Caco-2 (cell line): ENCODE measurements around the gene MACROD1. TPM values are rescaled to one million over a fixed set of nuclear protein-coding genes. Genes with fewer than 3 reads are reported as not detected.

Source experiments
- BruUV-seq: library from RNA; stranded (reverse); fragments of 400-500 nt; replicated peaks from 2 replicates; lab custom pipeline; 2021; lab: Mats Ljungman, UMichigan
- CTCF ChIA-PET: fragments of 300-600 bp; sonication (Branson Sonifier 250); formaldehyde crosslinking; loops from one replicate; lab custom pipeline; 2022; ENCODE audit warnings: antibody characterized with exemption; lab: Charles Lee
- POLR2A ChIA-PET: fragments of 300-600 bp; sonication (Branson Sonifier 250); formaldehyde crosslinking; loops from one replicate; lab custom pipeline; 2022; ENCODE audit warnings: antibody characterized with exemption; lab: Charles Lee
- DNase-seq, 2 experiments: peaks; one replicate each; pipeline versions ENCODE4 v3.0.0 to v3.0.0-alpha.2; 2020 to 2022
- H3K27me3 ChIP-seq: replicated peaks from 2 replicates; pipeline ENCODE4 v1.6.0; 2011; ENCODE audit warnings: low read length; ENCODE audit not compliant: control insufficient read depth, insufficient read depth
- H3K36me3 ChIP-seq: 2 replicates; pipeline ENCODE4 v1.5.1; 2011; ENCODE audit warnings: low read length; ENCODE audit not compliant: control insufficient read depth, insufficient read depth
- H3K4me1 ChIP-seq: fragments of 250-450 bp; sonication (Bioruptor Pico); 2 replicates; pipeline ENCODE4 v1.5.1; 2020; ENCODE audit warnings: mild to moderate bottlenecking
- H3K4me3 ChIP-seq: 2 replicates; pipeline ENCODE4 v1.5.1; 2011; ENCODE audit warnings: low read depth, mild to moderate bottlenecking, control low read depth, low read length
- H3K9me3 ChIP-seq: fragments of 250-450 bp; sonication (Bioruptor Pico); 2 replicates; pipeline ENCODE4 v1.5.1; 2020; ENCODE audit warnings: mild to moderate bottlenecking, moderate library complexity
- H3K27ac Mint-ChIP-seq: one replicate; pipeline ENCODE4 v1.8.0; 2022; ENCODE audit warnings: mixed read lengths; ENCODE audit not compliant: unreplicated experiment
- H3K27me3 Mint-ChIP-seq: one replicate; pipeline ENCODE4 v1.8.0; 2022; ENCODE audit warnings: mixed read lengths; ENCODE audit not compliant: insufficient read depth, unreplicated experiment
- H3K36me3 Mint-ChIP-seq: one replicate; pipeline ENCODE4 v1.8.0; 2022; ENCODE audit warnings: mild to moderate bottlenecking, mixed read lengths; ENCODE audit not compliant: insufficient read depth, unreplicated experiment
- H3K4me1 Mint-ChIP-seq: one replicate; pipeline ENCODE4 v1.8.0; 2022; ENCODE audit warnings: low read depth, mixed read lengths; ENCODE audit not compliant: unreplicated experiment
- H3K4me3 Mint-ChIP-seq: one replicate; pipeline ENCODE4 v1.8.0; 2022; ENCODE audit warnings: mild to moderate bottlenecking, moderate library complexity, mixed read lengths; ENCODE audit not compliant: unreplicated experiment
- H3K9me3 Mint-ChIP-seq: one replicate; pipeline ENCODE4 v1.8.0; 2022; ENCODE audit warnings: mixed read lengths; ENCODE audit not compliant: unreplicated experiment
- intact Hi-C: fragments of 100-400 bp; cut with micrococcal nuclease; formaldehyde crosslinking; loops from one replicate; pipeline ENCODE4 v1.10.0; 2022; ENCODE audit not compliant: unreplicated experiment
- total RNA-seq: library from RNA; stranded (reverse); gene quantifications from 2 replicates; pipeline ENCODE4 v1.2.3, GENCODE V29; 2022
- TF ChIP-seq, protein P1 (sequence below), 2 experiments: fragments of 200-600 bp in 1 of 2; IDR thresholded peaks; 1 replicate in 1 of 2; 2 replicates in 1 of 2; pipeline versions ENCODE4 v1.5.1 to v1.8.0; 2011 to 2022; ENCODE audit warnings: antibody characterized with exemption in 1 of 2, control low read depth in 1 of 2, inconsistent platforms in 1 of 2, low read depth in 1 of 2, low read length in 1 of 2, mild to moderate bottlenecking in 1 of 2, moderate library complexity in 1 of 2; ENCODE audit not compliant: insufficient read depth in 1 of 2, severe bottlenecking in 1 of 2, unreplicated experiment in 1 of 2

The MACROD1 gene
- total RNA-seq, 1 experiment from 2014 or later = 29.6 TPM

DNA sequence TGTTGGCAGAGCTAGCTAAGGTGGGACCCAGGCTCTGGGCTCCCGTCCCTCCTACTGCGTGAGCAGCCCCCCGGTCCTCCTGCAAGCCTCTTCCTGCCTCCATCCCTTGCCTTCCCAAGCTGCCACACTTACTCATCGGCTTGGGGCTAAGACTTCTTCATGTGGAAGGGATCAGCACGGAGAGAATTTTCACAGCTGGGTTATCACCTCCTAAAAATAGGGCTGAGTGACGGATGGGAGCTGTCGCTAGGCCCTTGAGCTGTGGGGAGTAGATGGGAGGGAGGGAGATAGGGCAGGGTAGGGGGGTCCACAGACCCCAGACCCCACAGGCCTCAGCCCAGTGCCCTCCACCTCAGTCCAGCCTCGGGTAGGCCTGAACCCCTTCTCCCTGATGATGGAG is 89.2 kb downstream of the MACROD1 start:
- DNase-seq = no peak
- POLR2A ChIA-PET = no interaction called here
- Histone ChIP-seq H3K4me3 (no peak overlapping the region), H3K4me1 (no peaks in the 10 kb centered on the region), H3K36me3 (no peaks in the 10 kb centered on the region; the same call in 1 of the 2 replicates), H3K9me3 (no peaks in the 10 kb centered on the region), H3K27me3 (no peaks in the 10 kb centered on the region)
- intact Hi-C loops = no loop called here
- CTCF ChIA-PET = no interaction called here
- TF ChIP-seq, protein P1, sequence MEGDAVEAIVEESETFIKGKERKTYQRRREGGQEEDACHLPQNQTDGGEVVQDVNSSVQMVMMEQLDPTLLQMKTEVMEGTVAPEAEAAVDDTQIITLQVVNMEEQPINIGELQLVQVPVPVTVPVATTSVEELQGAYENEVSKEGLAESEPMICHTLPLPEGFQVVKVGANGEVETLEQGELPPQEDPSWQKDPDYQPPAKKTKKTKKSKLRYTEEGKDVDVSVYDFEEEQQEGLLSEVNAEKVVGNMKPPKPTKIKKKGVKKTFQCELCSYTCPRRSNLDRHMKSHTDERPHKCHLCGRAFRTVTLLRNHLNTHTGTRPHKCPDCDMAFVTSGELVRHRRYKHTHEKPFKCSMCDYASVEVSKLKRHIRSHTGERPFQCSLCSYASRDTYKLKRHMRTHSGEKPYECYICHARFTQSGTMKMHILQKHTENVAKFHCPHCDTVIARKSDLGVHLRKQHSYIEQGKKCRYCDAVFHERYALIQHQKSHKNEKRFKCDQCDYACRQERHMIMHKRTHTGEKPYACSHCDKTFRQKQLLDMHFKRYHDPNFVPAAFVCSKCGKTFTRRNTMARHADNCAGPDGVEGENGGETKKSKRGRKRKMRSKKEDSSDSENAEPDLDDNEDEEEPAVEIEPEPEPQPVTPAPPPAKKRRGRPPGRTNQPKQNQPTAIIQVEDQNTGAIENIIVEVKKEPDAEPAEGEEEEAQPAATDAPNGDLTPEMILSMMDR (IDR thresholded peaks at IDR 0.05; ENCODE audit: insufficient read depth in 1 of 2, low read depth in 1 of 2, low read length in 1 of 2, severe bottlenecking in 1 of 2, unreplicated experiment in 1 of 2) = no peak
- Mint-ChIP-seq H3K27me3 (no peaks in the 10 kb centered on the region), H3K4me1 (no peaks in the 10 kb centered on the region), H3K4me3 (no peak overlapping the region), H3K36me3 (peaks cover 7% of the 10 kb centered on the region), H3K27ac (no peak overlapping the region), H3K9me3 (no peaks in the 10 kb centered on the region)
- BruUV-seq = no TSS peak

GRCh38 chr11:64074239-64074638 is 91.7 kb downstream of the MACROD1 start:
- no peak overlapping the region for H3K4me3 ChIP-seq
- ChIA-PET POLR2A (interaction anchor here (0.6 kb wide), 1 partner anchor 74 kb away, joined by 6 read pairs; no protein-coding TSS in a partner anchor), CTCF (no interaction called here)
- H3K36me3 Mint-ChIP-seq = no peaks in the 10 kb centered on the region
- no peaks in the 10 kb centered on the region for H3K9me3 Mint-ChIP-seq
- BruUV-seq = no TSS peak
- H3K27ac Mint-ChIP-seq = no peak overlapping the region
- no peaks in the 10 kb centered on the region for H3K27me3 Mint-ChIP-seq
- no peak for DNase-seq
- H3K4me3 Mint-ChIP-seq = no peak overlapping the region
- intact Hi-C loops = no loop called here
- no peaks in the 10 kb centered on the region for H3K27me3 ChIP-seq
- H3K4me1 ChIP-seq = no peaks in the 10 kb centered on the region
- H3K9me3 ChIP-seq = no peaks in the 10 kb centered on the region
- H3K4me1 Mint-ChIP-seq = no peaks in the 10 kb centered on the region
- H3K36me3 ChIP-seq = no peaks in the 10 kb centered on the region; the same call in 1 of the 2 replicates
- TF ChIP-seq, protein P1 (IDR thresholded peaks at IDR 0.05; ENCODE audit: insufficient read depth in 1 of 2, low read depth in 1 of 2, low read length in 1 of 2, severe bottlenecking in 1 of 2, unreplicated experiment in 1 of 2) = no peak

GRCh38 chr11:64073542-64073941 is 92.4 kb downstream of the MACROD1 start:
- POLR2A ChIA-PET = interaction anchor here (0.6 kb wide), 1 partner anchor 74 kb away, joined by 6 read pairs; no protein-coding TSS in a partner anchor
- CTCF ChIA-PET = no interaction called here
- Mint-ChIP-seq H3K27ac (no peak overlapping the region), H3K36me3 (no peaks in the 10 kb centered on the region), H3K4me3 (no peak overlapping the region), H3K9me3 (no peaks in the 10 kb centered on the region), H3K4me1 (no peaks in the 10 kb centered on the region), H3K27me3 (no peaks in the 10 kb centered on the region)
- TF ChIP-seq, protein P1 (IDR thresholded peaks at IDR 0.05; ENCODE audit: insufficient read depth in 1 of 2, low read depth in 1 of 2, low read length in 1 of 2, severe bottlenecking in 1 of 2, unreplicated experiment in 1 of 2) = no peak
- intact Hi-C loops = no loop called here
- Histone ChIP-seq H3K9me3 (no peaks in the 10 kb centered on the region), H3K27me3 (no peaks in the 10 kb centered on the region), H3K4me3 (no peak overlapping the region), H3K36me3 (no peaks in the 10 kb centered on the region; the same call in 1 of the 2 replicates), H3K4me1 (no peaks in the 10 kb centered on the region)
- no peak for DNase-seq
- no TSS peak for BruUV-seq
